NCI-H146 (cell line): Measurements from ENCODE around the gene FAM228B.
"Not testable (repeated sequence)": the region's sequence is repeated elsewhere in the genome, so short reads cannot be mapped to it uniquely, and the experiment has no call there.

Source experiments
- DNase-seq: peaks from one replicate; lab custom pipeline; 2025; lab: John Stamatoyannopoulos, UW

The FAM228B gene

DNA sequence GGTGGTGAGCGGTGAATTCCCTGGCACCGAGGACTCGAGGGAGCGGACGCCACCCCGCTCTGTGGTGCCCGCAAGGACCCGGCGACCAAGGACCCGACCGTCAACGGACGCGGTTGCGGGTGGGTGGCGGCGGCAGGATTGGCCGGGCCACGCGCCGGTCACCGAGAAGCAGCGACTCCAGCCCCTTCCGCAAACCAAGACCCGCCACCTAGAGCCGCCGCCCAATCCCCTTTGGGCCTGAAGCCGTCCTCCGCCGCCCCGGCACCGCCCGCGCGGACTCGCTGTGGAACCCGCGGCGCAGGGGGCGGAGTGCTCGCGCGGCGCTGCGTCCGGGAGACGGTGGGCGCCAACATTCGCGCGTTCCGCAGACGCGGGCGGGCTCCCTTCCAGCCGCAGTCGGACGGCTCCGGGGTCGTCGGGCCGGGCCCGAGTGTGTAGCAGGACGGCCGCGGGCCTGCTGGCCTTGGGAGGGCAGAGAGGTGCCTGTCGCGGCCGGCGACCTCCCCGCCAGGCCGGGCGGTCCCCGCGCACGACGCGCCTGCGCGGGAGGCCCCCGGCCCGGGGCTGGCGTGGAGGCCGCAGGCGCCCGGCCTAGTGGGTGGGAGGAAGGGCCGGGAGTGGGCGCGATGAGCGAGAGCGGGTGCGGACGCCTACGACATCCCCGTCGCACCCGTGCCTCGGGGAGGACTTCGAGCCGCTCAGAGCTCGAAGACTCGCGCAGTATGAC lies at the start of gene FAM228B, which contains the start of gene PFN4:
FAM228B (plus strand) TSS at position 275 of the 727 bp plus-strand sequence. CDS start 893 bp downstream, outside the sequence.
PFN4 (minus strand) TSS at position 140 of the 727 bp plus-strand sequence. CDS start 799 bp downstream, outside the sequence.
- peak; percentile 92 for DNase-seq

- no peak for DNase-seq
Measured at GRCh38 chr2:24073816-24074215, 49.5 kb upstream of the FAM228B start.

DNA sequence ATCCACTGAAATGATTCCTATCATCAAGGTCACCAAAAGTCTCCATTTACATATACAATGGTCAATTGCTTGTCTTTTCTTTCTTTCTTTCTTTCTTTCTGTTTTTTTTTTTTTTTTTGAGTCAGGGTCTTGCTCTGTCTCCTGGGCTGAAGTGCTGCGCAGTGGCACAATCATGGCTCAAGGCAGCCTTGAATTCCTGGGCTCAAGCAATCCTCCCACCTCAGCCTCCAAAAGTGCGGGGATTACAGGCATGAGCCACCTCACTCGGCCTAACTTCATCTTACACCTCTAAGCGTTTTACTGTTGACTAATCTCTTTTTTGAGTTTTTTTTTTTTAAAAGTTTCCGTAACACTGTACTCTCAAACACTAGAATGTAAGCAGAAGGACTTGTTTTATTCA lies 48.0 kb upstream of the FAM228B start:
- DNase-seq, result no peak

DNA sequence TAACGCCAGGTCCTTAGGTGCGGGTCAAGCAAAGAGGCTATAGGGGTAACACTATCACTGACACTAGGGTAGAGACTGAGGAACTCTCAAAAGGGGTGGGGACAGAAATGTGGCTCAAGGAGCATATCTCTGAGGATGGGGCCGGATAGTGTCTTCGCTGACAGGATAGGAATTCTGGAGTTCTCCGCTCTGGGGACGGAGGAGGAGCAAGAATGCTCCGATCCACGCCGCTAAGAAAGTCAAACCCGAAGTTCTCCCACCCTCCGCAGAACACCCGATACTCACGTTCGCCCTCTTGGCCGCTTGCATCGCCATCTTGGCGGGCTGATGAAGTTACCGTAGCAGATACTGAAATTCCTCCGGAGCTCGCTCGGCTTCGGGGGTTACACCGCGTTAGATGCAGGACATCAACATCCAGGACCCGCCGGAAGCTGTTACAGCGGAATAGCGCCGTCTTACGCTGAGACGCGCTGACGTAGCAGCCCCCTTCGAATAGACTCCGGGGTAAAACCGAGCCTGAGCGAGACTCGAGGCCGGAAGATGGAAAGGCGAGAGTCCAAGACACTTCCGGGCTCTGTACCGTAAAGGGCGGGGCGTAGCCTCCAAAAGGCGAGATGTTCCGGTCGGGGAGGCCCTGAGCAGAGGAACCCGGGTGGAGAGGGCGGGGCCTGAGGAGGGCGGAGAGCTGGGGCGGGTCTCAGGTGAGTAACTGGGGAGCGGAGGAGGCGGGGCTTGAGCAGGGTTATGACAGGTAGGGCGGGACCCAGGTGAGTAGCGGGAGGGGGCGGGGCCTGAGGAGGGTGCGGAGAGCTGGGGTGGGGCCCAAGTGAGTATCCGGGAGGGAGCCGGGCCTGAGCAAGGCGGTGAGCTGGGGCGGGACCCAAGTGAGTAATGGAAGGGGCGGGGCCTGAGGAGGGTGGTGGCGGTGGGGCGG lies 47.1 kb upstream of the FAM228B start, which contains the start of gene SF3B6:
SF3B6 (minus strand) TSS at position 412 of the 934 bp plus-strand sequence; CDS start at position 315, 97 bp downstream.
- DNase-seq, result peak; percentile 100

DNA sequence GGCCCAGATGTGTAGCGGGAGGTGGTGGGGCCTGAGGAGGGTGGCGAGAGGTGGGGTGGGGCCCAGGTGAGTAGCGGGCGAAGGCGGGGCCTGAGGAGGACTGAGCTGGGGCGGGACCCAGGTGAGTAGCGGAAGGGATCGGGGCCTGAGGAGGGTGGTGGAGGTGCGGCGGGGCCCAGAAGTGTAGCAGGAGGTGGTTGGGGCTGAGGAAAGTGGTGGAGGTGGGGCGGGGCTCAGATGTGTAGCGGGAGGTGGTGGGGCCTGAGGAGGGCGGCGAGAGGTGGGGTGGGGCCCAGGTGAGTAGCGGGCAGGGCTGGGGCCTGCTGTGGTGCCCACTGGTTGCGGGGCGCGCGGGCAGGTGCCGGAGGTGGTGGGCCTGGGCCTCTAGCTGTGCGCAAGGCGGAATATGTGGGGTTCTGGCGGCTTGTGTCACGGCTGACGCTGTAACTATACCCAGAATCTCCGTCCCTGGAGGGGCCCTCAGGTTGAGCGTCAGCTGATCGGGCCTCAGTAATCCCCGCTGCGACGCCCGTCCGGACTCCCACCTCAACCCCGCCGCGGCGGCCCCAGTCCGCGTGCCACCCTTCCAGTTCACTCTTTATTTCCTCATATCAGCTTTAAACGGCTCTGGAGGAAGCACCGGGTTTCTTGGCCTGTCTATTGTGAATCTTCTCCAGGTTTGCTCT lies 46.3 kb upstream of the FAM228B start:
- DNase-seq, result no peak

GRCh38 chr2:24077535-24077877 lies 45.8 kb upstream of the FAM228B start:
- DNase-seq, result no peak

- no peak for DNase-seq
Measured at GRCh38 chr2:24077879-24078278, 45.4 kb upstream of the FAM228B start.

GRCh38 chr2:24080701-24081100 lies 42.6 kb upstream of the FAM228B start:
- no peak for DNase-seq

DNA sequence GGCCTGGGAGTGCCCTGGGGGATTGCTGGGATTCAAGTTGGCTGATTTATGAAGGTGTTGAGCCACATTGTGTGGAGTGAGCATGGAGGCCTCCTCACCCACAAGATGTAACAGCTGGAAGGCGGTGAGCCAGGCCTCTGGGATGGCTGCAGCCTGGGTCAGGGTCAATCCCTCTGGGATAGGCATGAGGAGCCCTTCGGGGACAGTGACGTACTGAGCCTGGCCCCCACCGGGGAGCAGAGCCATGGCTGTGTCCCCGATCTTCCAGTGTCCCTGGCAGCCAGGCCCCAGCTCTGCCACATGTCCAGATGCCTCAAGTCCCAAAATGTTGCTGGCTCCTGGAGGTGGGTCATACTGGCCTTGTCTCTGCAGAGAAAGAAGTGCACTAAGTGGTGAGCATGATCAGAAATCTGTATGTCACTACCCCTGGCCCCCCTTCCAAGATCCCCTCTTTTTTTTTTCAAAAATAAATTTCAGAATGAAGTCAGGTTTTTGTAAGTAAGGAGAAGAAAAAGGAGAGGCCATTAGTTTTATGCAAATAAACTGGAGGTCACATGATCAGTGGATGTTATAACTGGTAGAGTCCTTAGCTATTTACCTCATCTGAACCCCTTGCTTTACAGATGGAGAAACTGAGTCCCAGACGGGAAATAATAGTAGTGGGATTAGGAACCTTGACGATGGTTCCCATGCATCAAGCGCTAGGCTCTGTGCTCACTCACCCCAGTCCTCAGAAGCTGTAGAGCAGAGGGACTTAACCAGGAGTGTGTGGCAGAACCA lies 40.3 kb upstream of the FAM228B start:
- no peak for DNase-seq

DNA sequence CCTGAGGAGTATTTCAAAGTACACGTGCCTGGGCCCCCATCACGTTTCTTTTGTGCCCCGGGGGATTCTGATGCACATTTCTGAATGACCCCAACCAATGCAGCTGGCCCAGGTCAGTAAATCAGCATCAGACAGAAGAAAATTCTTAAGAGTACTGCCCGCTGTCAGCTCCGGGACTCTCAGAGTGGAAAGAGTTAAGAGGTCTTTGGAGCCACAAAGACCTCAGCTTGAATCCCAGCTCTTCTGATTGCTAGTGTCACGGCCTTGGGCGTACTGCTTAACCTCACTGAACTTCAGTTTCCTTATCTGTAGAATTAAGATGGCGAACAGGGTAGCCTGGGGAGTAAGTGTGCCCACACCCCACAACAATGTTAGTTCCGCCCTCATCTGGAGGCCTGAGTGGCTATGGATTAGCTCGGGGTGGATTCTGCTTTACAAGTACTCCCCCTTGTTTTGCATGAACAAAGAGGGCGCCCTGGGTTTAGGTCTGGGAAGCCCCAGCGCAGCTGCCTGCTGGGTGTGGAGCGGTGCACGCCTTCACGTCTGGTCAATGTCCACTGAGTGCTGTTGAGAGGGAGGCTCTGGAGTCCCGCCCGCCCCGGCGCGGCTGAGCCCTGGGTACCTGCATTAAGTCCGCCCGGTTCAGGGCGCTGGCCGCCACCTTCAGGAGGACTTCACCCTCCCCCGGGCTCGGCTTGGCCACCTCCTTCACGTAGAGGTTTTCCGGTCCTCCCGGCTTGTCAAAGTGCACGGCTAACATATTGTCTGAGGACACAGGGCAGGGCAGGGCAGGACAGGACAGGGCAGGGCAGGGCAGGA lies 39.5 kb upstream of the FAM228B start:
- peak; percentile 96 for DNase-seq

- DNase-seq, result peak; percentile 91
Measured at GRCh38 chr2:24084386-24085199, 38.7 kb upstream of the FAM228B start, which contains the start of gene TP53I3. TP53I3 (minus strand) TSS chr2:24084834; CDS start chr2:24084326, 508 bp downstream.

GRCh38 chr2:24085200-24085489 lies 38.1 kb upstream of the FAM228B start:
- DNase-seq, result no peak

GRCh38 chr2:24086241-24086640 lies 37.0 kb upstream of the FAM228B start:
- DNase-seq, result no peak

- DNase-seq, result no peak
Measured at GRCh38 chr2:24087032-24087431, 36.2 kb upstream of the FAM228B start.

- DNase-seq, result no peak
Measured at GRCh38 chr2:24088821-24089359, 34.4 kb upstream of the FAM228B start.

- not testable (repeated sequence) for DNase-seq
Measured at GRCh38 chr2:24093270-24093669, 30.0 kb upstream of the FAM228B start.

- not testable (repeated sequence) for DNase-seq
Measured at GRCh38 chr2:24095171-24095677, 28.0 kb upstream of the FAM228B start.

DNA sequence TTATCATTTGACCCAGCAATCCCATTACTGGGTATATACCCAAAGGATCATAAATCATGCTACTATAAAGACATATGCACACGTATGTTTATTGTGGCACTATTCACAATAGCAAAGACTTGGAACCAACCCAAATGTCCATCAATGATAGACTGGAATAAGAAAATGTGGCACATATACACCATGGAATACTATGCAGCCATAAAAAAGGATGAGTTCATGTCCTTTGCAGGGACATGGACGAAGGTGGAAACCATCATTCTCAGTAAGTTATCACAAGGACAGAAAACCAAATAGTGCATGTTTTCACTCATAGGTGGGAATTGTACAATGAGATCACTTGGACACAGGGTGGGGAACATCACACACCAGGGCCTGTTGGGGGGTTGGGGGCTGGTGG lies 22.5 kb upstream of the FAM228B start:
- DNase-seq, result not testable (repeated sequence)

- DNase-seq, result no peak
Measured at GRCh38 chr2:24101992-24102391, 21.3 kb upstream of the FAM228B start.
